RWPE1 (cell line): ENCODE results near the gene HS1BP3.

Source experiments
- CTCF ChIA-PET: fragments of 350-600 bp; sonication (Branson Sonifier 250); formaldehyde crosslinking; extraction: SDS; loops from one replicate; lab custom pipeline; 2021; lab: Yijun Ruan, JAX
- POLR2A ChIA-PET: fragments of 400-600 bp; formaldehyde crosslinking; extraction: SDS; loops from one replicate; lab custom pipeline; 2020; ENCODE audit warnings: antibody characterized with exemption; ENCODE audit not compliant: low non-redundant PET; lab: Yijun Ruan, JAX
- DNase-seq: peaks from one replicate; pipeline ENCODE4 v3.0.0; 2012; ENCODE audit warnings: low spot score
- H3K27ac ChIP-seq: fragments of 450-650 bp; 2 replicates; pipeline ENCODE4 v1.5.1; 2017
- CTCF ChIP-seq: fragments of 450-650 bp; conservative IDR thresholded peaks from 2 replicates; pipeline ENCODE4 v1.5.1; 2017; ENCODE audit warnings: low read depth, mild to moderate bottlenecking

HS1BP3 gene

GRCh38 chr2:20649576-20649975 lies 1.3 kb downstream of the HS1BP3 start:
- POLR2A ChIA-PET, result no interaction called here

GRCh38 chr2:20648831-20649230 lies 2.1 kb downstream of the HS1BP3 start:
- no peak for DNase-seq
- TF ChIP-seq CTCF, result no peak
- no peak overlapping the region for H3K27ac ChIP-seq
- ChIA-PET CTCF (interaction anchor here (0.5 to 2.9 kb wide), 3 partner anchors 12 to 237 kb away, joined by 3 to 16 read pairs (median 3); no protein-coding TSS in a partner anchor), POLR2A (interaction anchor here (1.3 kb wide), 1 partner anchor 202 kb away, joined by 4 read pairs; the partner anchor contains the start of gene RHOB)

More at GRCh38 chr2:20649576-20649975, 1.3 kb downstream of the HS1BP3 start:
- H3K27ac ChIP-seq, result no peak overlapping the region
- CTCF ChIA-PET, result interaction anchor here (0.6 to 2.9 kb wide), 5 partner anchors 8 to 222 kb away, joined by 3 to 16 read pairs (median 4); no protein-coding TSS in a partner anchor
- DNase-seq, result no peak
- TF ChIP-seq CTCF, result no peak

- ChIA-PET POLR2A (interaction anchor here (1.3 kb wide), 1 partner anchor 201 kb away, joined by 4 read pairs; the partner anchor contains the start of gene RHOB), CTCF (interaction anchor here (0.7 kb wide), 1 partner anchor 237 kb away, joined by 3 read pairs; no protein-coding TSS in a partner anchor)
- no peak overlapping the region for H3K27ac ChIP-seq
- DNase-seq, result no peak
- TF ChIP-seq CTCF, result no peak
Measured at GRCh38 chr2:20648206-20648605, 2.7 kb downstream of the HS1BP3 start.

- POLR2A ChIA-PET, result no interaction called here
- CTCF ChIA-PET, result interaction anchor here (0.6 kb wide), 1 partner anchor 21 kb away, joined by 4 read pairs; no protein-coding TSS in a partner anchor
Measured at GRCh38 chr2:20647738-20648137, 3.2 kb downstream of the HS1BP3 start.

GRCh38 chr2:20647211-20647610 lies 3.7 kb downstream of the HS1BP3 start:
- H3K27ac ChIP-seq, result no peak overlapping the region
- POLR2A ChIA-PET, result no interaction called here
- DNase-seq, result no peak
- no peak for TF ChIP-seq CTCF
- CTCF ChIA-PET, result interaction anchor here (0.5 kb wide), 1 partner anchor 208 kb away, joined by 3 read pairs; no protein-coding TSS in a partner anchor

More at GRCh38 chr2:20647738-20648137, 3.2 kb downstream of the HS1BP3 start:
- no peak for TF ChIP-seq CTCF
- no peak for DNase-seq
- H3K27ac ChIP-seq, result no peak overlapping the region

GRCh38 chr2:20646446-20646845 lies 4.5 kb downstream of the HS1BP3 start:
- no peak overlapping the region for H3K27ac ChIP-seq
- ChIA-PET CTCF (no interaction called here), POLR2A (no interaction called here)
- DNase-seq, result no peak
- TF ChIP-seq CTCF, result no peak
